Nephron (organoid): Measurements from ENCODE around the gene SLC27A2.

Experiments
- H3K27ac Mint-ChIP-seq, 3 experiments: 2 replicates each; pipeline ENCODE4 v1.8.0; 2020; ENCODE audit warnings: mixed read lengths in 3 of 3, mild to moderate bottlenecking in 2 of 3, moderate library complexity in 1 of 3
- H3K27me3 Mint-ChIP-seq: 2 replicates; pipeline ENCODE4 v1.8.0; 2021; ENCODE audit warnings: low read depth, mild to moderate bottlenecking, moderate library complexity, mixed read lengths
- H3K36me3 Mint-ChIP-seq: 2 replicates; pipeline ENCODE4 v1.8.0; 2020; ENCODE audit warnings: low read depth, mixed read lengths
- H3K4me1 Mint-ChIP-seq: 2 replicates; pipeline ENCODE4 v1.8.0; 2020; ENCODE audit warnings: mixed read lengths
- H3K4me3 Mint-ChIP-seq, 3 experiments: 2 replicates each; pipeline ENCODE4 v1.8.0; 2020; ENCODE audit warnings: mild to moderate bottlenecking in 3 of 3, mixed read lengths in 3 of 3, moderate library complexity in 2 of 3
- H3K9me3 Mint-ChIP-seq: 2 replicates; pipeline ENCODE4 v1.8.0; 2020; ENCODE audit warnings: mixed read lengths
- CTCF ChIP-seq, 3 experiments: fragments of 200-600 bp; sonication (generic); IDR thresholded peaks; one replicate each; pipeline ENCODE4 v1.5.0; 2021; ENCODE audit warnings: antibody characterized with exemption in 3 of 3; ENCODE audit not compliant: unreplicated experiment in 3 of 3

SLC27A2 gene

GRCh38 chr15:50236433-50236832, 54.4 kb downstream of the SLC27A2 start:
- no peak overlapping the region for H3K4me3 Mint-ChIP-seq
- H3K27me3 Mint-ChIP-seq = no peaks in the 10 kb centered on the region
- H3K9me3 Mint-ChIP-seq = no peaks in the 10 kb centered on the region
- no peak overlapping the region for H3K27ac Mint-ChIP-seq
- H3K4me1 Mint-ChIP-seq = no peaks in the 10 kb centered on the region
- no peak for TF ChIP-seq CTCF (IDR thresholded peaks at IDR 0.05; ENCODE audit: unreplicated experiment in 3 of 3)
- no peaks in the 10 kb centered on the region for H3K36me3 Mint-ChIP-seq

GRCh38 chr15:50238255-50238654, 56.3 kb downstream of the SLC27A2 start:
- Mint-ChIP-seq H3K36me3 (no peaks in the 10 kb centered on the region), H3K9me3 (no peaks in the 10 kb centered on the region), H3K4me3 (no peak overlapping the region), H3K4me1 (no peaks in the 10 kb centered on the region), H3K27me3 (no peaks in the 10 kb centered on the region), H3K27ac (no peak overlapping the region)
- TF ChIP-seq CTCF (IDR thresholded peaks at IDR 0.05; ENCODE audit: unreplicated experiment in 3 of 3) = no peak

GRCh38 chr15:50241684-50242450, 59.9 kb downstream of the SLC27A2 start:
- H3K4me1 Mint-ChIP-seq = no peaks in the 10 kb centered on the region
- no peak overlapping the region for H3K4me3 Mint-ChIP-seq
- H3K27ac Mint-ChIP-seq = no peak overlapping the region
- H3K27me3 Mint-ChIP-seq = peaks cover 4% of the 10 kb centered on the region
- TF ChIP-seq CTCF (IDR thresholded peaks at IDR 0.05; ENCODE audit: unreplicated experiment in 3 of 3) = no peak
- H3K9me3 Mint-ChIP-seq = no peaks in the 10 kb centered on the region
- H3K36me3 Mint-ChIP-seq = no peaks in the 10 kb centered on the region

GRCh38 chr15:50244153-50244552, 62.2 kb downstream of the SLC27A2 start:
- TF ChIP-seq CTCF (IDR thresholded peaks at IDR 0.05; ENCODE audit: unreplicated experiment in 3 of 3) = no peak
- peaks cover 4% of the 10 kb centered on the region for H3K27me3 Mint-ChIP-seq
- no peaks in the 10 kb centered on the region for H3K36me3 Mint-ChIP-seq
- H3K4me1 Mint-ChIP-seq = no peaks in the 10 kb centered on the region
- H3K4me3 Mint-ChIP-seq = no peak overlapping the region
- no peak overlapping the region for H3K27ac Mint-ChIP-seq
- H3K9me3 Mint-ChIP-seq = no peaks in the 10 kb centered on the region

- no peak for TF ChIP-seq CTCF (IDR thresholded peaks at IDR 0.05; ENCODE audit: unreplicated experiment in 3 of 3)
Observed at GRCh38 chr15:50244959-50245624, 63.1 kb downstream of the SLC27A2 start.

More at GRCh38 chr15:50244959-50245624, 63.1 kb downstream of the SLC27A2 start:
- Mint-ChIP-seq H3K4me3 (no peak overlapping the region), H3K27me3 (peaks cover 4% of the 10 kb centered on the region), H3K36me3 (no peaks in the 10 kb centered on the region), H3K9me3 (no peaks in the 10 kb centered on the region), H3K4me1 (peaks cover 9% of the 10 kb centered on the region), H3K27ac (no peak overlapping the region)
